DMS 273 (cell line): ENCODE measurements around the gene CCT6A.
A peak's percentile ranks its signal among the peaks of the same experiment; 100 is the strongest.
"Not testable (repeated sequence)": the region's sequence is repeated elsewhere in the genome, so short reads cannot be mapped to it uniquely, and the experiment has no call there.

Experiments used
- DNase-seq: peaks from one replicate; lab custom pipeline; 2025; ENCODE audit not compliant: unreplicated experiment; lab: John Stamatoyannopoulos, UW

The CCT6A gene

DNA sequence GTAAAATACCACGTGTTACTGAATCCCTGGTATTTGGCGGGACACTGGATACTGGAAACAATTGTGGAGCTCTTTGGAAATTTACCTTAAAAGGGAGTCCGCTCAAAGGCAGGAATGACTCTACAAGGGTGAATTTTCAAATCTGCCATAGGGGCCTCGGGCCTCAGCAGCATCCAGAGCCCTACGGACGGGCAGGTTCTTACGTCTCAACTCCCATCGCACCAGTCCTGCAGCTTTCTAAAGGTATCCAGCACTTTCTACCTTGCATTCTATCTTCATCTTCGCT is 569 bp upstream of the CCT6A start:
- DNase-seq, result no peak

DNA sequence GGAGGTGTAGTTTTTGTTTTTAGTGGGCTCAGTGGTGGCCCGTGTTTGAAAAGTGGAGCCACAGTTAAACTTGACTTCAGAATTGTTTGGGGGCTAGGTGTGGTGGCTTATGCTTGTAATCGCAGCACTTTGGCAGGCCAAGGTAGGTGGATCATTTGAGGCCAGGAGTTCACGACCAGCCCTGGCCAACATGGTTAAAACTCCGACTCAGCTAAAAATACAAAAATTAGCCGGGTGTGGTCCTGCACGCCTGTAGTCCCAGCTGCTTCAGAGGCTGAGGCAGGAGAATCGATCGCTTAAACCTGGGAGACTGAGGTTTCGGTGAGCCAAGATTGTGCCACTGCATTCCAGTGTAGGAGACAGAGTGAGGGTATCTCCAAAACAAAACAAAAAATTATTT is 1.8 kb downstream of the CCT6A start:
- no peak for DNase-seq

DNA sequence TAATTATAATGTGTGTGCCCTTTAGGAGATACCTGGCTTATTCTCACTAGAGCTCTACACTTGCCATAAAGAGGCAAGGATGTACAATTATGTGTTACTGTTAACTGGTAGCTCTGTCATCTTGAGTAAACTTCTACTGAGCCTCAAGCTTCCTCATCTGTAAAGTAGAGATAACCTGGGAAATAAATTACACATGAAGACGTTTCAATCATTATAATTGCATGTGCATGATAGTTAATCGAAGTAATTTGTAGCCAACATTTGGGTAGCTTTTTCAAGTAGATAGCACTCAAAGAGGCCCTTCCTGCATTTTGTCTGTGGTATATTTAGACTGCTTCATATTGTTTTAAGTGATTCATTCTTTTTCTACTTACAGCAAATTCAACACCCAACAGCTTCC is 2.4 kb downstream of the CCT6A start:
- no peak for DNase-seq

DNA sequence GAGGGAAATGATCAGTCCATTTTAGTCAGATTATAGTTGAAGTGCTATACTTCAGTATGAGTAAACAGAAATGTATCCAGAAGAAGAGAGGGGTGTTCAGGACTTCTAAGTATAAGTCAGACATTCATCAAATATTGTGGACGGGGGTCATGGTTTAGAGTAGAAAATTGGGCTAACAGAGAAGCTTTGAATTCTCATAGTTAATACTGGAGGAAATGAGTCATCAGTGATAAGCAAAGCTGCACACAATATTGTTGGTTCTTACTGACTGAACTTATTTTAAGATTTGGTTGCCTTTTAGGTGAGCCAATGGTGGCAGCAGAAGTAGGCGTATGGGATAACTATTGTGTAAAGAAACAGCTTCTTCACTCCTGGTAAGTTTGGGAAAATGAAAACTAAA is 10.8 kb downstream of the CCT6A start:
- no peak for DNase-seq

DNA sequence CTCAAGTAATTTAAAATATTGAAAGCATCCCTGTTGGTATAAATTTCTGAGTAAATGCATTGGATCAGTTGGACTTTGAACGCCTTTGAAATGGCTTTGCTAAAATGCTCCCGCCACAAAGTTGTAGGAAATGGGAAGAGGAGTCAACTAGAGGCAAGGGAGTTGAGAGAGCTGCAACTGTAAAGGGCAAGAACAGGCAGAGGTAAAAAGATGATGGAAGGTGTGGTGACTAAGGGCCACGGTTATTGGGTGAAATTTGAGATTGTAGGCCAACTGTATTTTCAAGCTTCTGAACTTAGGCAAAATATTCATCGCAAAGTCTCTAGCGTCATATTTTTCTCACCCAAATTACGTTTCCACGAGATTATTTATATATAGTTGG is 11.9 kb downstream of the CCT6A start:
- DNase-seq, result peak; percentile 75

DNA sequence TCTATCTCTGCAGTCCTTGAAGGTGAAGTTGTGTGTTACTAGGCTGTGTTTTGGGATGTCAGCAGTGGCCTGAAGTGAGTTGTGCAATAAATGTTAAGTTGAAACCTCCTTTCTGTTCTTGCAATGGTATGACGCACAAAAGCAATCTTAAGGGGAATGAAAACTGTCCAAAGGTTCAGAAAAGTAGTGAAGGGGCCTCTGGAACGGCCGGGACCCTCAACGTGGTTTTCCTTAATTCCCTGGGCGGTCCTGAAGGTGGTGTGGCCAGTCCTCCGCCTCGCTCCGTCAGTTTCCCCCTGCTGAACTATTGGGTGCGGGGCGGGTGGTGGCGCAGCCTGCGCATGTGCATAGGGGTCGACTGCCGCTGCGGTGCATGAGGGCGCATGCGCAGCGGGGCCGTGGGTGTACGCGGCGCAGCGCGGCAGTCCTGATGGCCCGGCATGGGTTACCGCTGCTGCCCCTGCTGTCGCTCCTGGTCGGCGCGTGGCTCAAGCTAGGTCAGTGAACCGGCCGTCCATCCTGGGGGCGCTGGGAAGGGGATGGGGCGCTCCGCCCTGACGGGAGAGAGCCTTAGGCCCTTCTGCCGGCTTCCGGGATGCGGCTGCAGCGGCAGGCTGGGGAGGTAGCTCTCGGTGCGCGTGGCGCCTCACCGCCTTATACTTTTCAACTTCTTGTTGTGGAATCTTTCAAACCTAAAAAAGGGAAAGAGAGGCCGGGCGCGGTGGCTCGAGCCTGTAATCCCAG is 12.5 kb downstream of the CCT6A start, which contains the start of gene SUMF2:
SUMF2 (plus strand) TSS at position 405 of the 744 bp plus-strand sequence; CDS start at position 431, 26 bp downstream.
- DNase-seq, result peak; percentile 97

DNA sequence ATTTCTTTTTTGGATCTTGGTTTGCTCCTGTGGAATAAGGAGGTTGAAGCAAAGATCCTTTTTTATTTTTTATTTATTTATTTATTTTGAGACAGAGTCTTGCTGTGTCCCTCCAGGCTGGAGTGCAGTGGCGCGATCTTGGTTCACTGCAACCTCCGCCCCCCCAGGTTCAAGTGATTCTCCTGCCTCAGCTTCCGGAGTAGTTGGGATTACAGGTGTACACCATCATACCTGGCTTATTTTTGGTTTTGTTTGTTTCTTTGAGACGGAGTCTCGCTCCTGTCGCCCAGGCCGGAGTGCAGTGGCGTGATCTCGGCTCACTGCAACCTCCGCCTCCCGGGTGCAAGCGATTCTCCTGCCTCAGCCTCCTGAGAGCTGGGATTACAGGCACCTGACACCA is 14.8 kb downstream of the CCT6A start:
- not testable (repeated sequence) for DNase-seq

DNA sequence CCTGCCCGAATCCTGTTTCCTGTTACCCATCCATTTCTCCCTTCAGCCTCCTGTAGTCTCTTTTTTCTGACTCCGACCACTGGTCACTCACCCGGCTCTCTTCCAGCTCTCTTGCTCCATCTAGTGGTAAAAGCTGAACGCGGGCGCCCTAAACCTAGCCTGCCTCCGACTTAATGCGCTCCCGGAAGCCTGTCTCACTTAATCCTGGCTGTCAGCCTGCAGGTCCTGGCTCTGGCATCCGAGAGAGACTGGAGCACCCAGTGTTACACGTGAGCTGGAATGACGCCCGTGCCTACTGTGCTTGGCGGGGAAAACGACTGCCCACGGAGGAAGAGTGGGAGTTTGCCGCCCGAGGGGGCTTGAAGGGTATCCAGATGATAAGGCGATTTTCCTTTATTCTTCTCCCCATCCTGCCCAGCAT is 22.8 kb downstream of the CCT6A start:
- DNase-seq, result peak; percentile 89

DNA sequence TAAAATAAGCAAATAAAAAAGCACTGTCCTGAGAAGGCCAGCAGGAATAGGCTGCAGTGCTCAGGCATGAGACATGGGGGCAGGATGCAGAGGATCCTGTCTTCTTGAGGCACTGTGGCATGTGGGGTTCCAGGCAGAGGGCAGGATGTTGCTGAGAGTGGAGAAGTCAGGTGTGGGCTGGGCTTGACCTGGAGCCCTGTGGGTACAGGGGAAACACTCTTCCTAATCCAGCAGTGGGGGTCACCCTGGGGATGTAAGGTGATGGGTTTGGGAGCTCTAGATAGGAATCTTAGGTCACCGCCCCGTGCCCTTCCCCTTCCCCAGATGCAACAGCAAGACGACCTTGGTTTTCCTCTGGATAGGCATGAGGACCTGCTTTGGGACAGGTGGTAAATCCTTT is 26.1 kb downstream of the CCT6A start:
- DNase-seq, result no peak

DNA sequence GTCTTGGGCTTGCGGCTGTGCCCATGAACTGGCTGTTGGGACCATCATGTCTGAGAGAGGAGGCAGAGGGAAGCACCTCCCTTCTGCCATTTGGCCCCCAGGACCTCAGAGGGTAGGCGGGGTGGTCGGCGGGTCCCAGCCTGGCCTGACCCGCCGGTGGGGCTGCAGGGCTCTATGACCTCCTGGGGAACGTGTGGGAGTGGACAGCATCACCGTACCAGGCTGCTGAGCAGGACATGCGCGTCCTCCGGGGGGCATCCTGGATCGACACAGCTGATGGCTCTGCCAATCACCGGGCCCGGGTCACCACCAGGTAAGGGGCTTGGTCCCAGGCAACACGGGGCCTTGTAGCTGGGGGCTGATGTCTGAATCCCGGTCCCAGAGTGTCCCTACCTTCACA is 26.6 kb downstream of the CCT6A start:
- DNase-seq, result no peak

DNA sequence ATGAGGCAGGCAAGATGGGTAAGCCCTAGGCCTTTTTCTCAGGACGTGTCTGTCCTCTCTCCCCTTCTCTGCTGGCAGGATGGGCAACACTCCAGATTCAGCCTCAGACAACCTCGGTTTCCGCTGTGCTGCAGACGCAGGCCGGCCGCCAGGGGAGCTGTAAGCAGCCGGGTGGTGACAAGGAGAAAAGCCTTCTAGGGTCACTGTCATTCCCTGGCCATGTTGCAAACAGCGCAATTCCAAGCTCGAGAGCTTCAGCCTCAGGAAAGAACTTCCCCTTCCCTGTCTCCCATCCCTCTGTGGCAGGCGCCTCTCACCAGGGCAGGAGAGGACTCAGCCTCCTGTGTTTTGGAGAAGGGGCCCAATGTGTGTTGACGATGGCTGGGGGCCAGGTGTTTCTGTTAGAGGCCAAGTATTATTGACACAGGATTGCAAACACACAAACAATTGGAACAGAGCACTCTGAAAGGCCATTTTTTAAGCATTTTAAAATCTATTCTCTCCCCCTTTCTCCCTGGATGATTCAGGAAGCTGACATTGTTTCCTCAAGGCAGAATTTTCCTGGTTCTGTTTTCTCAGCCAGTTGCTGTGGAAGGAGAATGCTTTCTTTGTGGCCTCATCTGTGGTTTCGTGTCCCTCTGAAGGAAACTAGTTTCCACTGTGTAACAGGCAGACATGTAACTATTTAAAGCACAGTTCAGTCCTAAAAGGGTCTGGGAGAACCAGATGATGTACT is 28.1 kb downstream of the CCT6A start:
- DNase-seq, result peak; percentile 88

DNA sequence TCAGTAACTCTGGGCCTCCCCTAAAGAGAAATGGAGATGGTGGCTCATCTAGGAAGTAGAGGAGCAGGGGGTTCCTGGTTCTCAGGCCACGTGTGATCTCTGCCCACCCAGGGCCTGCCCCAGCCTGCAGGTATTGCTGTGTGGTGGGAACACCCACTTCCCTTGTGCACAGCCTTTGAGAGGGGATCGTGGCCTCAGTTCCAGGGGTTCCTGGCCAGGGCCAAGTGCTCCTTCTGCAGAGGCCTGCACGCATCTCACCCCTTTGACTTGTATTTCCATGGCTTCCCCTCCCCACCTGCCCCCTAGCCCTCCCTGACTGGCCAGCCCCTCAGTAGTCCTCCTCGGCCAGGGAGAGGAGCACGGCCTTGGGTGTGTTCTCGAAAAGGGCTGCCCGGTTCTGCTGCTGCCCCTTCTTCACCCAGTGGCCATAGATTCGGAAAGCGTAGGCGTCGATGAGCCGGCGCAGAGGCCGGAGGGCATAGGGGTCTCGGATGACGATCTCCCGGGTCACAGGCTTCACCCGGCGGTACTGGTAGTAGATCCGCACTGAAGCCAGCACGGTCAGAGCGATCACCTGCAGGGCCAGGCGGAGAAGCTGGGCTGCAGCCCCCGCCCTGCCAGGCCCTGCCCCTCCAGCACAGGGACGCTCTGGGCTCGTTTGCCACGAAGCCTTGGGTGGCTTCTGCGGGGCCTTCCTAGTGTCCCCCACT is 29.3 kb downstream of the CCT6A start:
- not testable (repeated sequence) for DNase-seq

DNA sequence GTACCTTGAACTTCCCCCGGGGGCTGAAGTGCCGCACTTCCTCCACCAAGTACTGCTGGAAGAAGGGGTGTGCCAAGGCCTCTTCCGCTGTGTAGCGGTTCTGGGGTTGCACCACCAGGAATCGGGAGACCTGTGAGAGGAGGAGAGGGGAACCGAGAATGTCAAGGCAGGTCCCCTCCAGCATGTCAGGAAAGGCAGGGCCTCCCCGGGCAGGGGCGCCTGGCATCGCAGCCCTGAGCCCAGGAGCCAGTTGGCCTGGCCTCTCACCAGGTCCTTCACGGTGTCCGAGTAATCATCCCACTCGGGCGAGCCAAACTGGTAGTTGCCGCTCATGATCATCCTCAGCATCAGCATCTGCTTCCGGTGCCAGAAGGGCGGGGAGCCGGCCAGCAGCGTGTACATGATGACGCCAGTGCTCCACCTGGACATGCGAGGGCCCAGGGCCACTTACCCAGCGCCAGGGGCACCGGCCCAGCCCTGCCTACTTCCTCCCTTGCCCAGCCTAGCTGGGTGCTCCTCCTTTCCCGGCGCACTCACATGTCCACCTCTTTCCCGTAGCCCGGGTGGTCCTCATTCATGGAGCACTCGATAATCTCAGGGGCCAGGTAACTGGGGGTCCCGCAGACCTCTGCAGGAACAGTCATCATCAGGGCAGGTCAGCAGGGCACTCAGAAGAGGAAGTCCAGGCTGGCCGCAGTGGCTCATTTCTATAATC is 30.2 kb downstream of the CCT6A start:
- DNase-seq, result no peak

DNA sequence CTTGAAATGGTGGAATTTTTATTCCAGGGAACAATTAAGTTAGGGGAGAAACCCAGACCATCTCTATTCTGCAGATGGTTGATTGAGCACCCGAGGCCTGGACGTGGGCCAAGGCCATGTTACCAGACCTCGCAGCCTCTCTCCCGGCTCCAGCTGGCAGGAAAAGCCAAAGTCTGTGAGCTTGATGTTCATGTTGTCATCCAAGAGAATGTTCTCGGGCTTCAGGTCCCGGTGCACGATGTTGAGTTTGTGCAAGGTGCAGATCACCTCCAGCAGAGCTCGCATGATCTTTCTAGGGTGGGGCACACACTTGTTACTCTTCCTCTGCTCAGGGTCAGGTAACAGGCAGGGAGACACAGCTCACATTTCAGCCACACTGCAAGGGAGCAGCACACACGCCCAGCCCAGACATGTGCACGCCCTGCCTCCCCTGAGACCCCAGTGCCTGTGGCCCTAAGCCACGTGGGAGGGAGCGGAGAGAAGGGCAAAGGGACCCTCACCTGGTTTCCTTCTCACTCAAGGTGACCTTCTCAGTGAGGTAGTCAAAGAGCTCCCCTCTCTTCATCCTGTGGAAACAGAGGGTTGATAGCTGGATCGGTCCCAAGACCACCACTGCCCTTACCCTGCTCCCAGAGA is 31.7 kb downstream of the CCT6A start:
- peak; percentile 95 for DNase-seq

DNA sequence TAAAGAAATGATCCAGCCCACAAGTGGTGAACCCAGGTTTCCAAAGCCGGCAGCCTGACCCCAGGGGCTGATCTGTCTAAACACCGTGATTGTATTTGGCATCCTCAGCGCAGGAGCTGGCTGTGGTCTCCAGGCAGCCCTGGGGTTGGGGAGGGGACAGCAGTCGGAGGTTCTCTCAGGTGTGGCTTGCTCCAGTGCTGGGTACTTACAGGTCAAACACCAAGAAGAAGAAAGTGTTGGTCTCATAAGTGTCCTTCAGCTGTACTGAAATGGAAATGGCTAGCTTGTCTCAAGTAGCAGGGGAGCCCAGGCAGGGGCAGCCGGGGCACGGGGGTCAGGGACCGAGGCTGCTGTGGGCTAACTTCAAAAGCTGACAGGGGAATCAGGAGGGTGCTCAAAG is 35.2 kb downstream of the CCT6A start:
- no peak for DNase-seq

DNA sequence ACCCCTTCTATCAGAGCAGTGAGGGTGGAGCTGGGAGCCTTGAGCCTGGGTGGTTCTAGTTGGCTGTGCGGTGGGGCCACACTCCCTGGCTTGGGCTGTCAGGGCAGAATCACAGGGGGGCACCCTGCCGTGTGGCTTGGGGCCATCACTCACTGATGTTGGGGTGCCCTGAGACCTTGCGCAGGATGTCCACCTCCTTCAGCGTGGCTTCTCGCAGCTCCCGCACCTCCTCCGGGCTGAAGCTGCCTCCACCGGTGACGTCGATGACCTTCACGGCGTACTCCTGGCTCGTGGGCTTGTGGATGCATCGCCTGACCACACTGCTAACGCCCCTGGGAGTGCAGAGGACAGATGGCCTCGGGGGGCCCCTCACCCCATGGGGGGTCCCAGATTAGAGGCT is 35.9 kb downstream of the CCT6A start:
- no peak for DNase-seq

DNA sequence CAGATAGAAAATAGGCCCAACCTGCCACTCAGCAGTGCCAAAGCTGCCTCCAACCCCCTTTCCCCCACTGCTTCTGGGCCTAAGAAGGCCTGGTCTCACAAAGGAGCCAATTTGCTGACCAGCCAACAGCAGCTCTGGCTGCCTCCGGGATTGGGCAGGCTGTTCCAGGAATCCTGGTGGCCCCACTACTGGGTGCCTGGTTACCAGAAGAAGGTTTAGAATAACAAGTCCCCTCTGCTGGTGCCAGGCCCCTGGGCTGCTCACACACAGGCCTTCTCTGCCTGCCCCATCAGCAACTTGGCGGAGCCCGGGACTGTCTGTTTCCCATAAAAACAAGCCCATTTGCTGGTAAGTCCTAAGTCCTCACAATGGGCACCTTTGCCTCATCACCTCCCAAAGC is 40.0 kb downstream of the CCT6A start:
- DNase-seq, result peak; percentile 38

DNA sequence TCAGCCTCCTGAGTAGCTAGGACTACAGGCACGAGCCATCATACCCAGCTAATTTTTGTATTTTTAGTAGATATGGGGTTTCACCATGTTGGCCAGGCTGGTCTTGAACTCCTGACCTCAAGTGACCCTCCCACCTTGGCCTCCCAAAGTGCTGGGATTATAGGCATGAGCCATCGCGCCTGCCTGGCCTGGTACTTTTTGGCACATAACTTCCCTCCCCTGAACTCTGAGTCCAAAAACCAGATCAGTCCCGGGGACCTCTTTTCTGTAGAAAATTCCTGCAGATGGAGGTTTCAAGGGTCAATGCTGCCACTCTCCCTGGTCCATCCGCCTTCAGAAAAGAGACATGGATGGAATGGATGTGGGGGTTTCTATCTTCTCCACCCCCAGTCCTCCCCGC is 40.8 kb downstream of the CCT6A start:
- not testable (repeated sequence) for DNase-seq

DNA sequence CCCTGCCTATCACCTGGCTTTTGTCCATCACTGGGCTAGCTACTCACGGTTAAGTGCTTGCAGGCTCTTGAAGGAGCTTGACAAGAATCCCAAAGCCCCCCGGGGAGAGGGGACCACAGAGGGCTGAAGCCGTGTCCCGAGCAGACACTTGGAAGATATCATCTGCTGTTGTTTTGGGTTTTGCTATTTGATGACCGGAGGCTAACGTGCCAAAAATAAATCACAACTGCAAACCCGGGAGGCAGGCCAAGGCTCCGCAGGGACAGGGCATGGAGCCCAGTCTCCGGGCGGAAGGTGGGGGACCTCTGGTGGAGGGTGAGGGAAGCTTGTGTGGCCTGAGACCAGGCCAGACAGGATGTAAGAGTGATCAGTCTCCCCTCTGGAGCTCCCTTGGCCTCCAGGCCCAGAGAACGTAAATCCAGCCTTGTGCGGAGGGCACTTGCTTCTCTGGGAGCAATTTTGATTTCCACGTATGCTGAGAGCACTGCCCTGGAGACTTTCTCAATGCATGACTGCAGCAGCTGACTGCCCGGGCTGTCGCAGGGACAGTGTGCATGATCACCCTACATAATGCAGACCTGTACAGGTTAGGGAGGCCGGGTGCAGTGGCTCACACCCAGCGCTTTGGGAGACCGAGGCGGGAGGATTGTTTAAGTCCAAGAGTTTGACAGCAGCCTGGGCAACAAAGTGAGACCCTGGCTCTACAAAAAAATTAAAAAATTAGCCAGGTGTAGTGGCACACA is 41.4 kb downstream of the CCT6A start, which contains the start of gene PHKG1:
PHKG1 (minus strand) TSS at position 164 of the 743 bp plus-strand sequence. CDS start 4,011 bp downstream, outside the sequence.
- DNase-seq, result peak; percentile 92

DNA sequence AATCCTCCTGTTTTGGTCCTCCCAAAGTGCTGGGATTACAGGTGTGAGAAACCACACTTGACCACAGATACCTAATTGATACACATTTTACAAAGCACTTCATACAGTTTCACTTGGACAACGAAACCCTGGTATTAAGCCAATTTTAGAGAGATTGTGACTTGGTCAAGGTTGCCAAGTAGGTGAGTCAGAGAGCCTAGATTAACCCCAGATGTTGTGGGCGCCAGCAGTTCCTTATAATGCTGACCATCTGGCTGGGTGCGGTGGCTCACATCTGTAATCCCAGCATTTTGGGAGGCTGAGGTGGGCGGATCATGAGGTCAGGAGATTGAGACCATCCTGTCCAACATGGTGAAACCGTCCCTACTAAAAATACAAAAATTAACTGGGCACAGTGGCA is 46.1 kb downstream of the CCT6A start:
- DNase-seq, result peak; percentile 69
